Measurements from ENCODE around the gene ARHGAP23. TPM values are rescaled to one million over a fixed set of nuclear protein-coding genes. Genes with fewer than 3 reads are reported as not detected.

The ARHGAP23 gene
- total and polyA plus RNA-seq, 2 experiments from 2014 or later: 21.4 to 150 TPM

- Mint-ChIP-seq H3K36me3 (ENCODE audit: low read depth) (peaks cover 12% of the 10 kb centered on the region; the same call in 2 of the 3 replicates), H3K9me3 (no peaks in the 10 kb centered on the region; the same call in 2 of the 3 replicates), H3K4me1 (peaks cover 65% of the 10 kb centered on the region), H3K4me3 (peak overlapping the region; percentile 70), H3K27me3 (ENCODE audit: insufficient read depth, low read depth, poor library complexity) (peaks cover 23% of the 10 kb centered on the region), H3K27ac (peak overlapping the region; percentile 15; the same call in 1 of the 2 replicates)
- Histone ChIP-seq H3K79me2 (replicated peaks; ENCODE audit: insufficient read depth) (peaks cover 82% of the 10 kb centered on the region), H3K9me2 (ENCODE audit: insufficient read depth) (no peaks in the 10 kb centered on the region), H2AFZ (no peak overlapping the region), H3F3A (replicated peaks; ENCODE audit: low read depth) (peaks cover 14% of the 10 kb centered on the region; the same call in 1 of the 2 replicates), H3K27ac (ENCODE audit: low read depth) (0 out of 2 replicates have a peak overlapping the region, but pooled peaks have one; percentile 50), H3K4me2 (peak overlapping the region; percentile 94), H4K20me1 (replicated peaks; ENCODE audit: insufficient read depth) (peaks cover 15% of the 10 kb centered on the region), H3K4me3 (peak overlapping the region; percentile 87), H3K27me3 (ENCODE audit: insufficient read depth) (no peaks in the 10 kb centered on the region), H3K4me1 (ENCODE audit: insufficient read depth) (peaks cover 50% of the 10 kb centered on the region), H3K36me3 (ENCODE audit: insufficient read depth) (no peaks in the 10 kb centered on the region)
- no peak for ATAC-seq
- TF ChIP-seq EZH2 (IDR thresholded peaks at IDR 0.05; ENCODE audit: low read depth, unreplicated experiment): no peak
- no peak for TF ChIP-seq JUNB (IDR thresholded peaks at IDR 0.05; ENCODE audit: unreplicated experiment)
- no peak for TF ChIP-seq CREB1 (CRISPR knock-in tag; IDR thresholded peaks at IDR 0.05; ENCODE audit: low read depth)
- TF ChIP-seq REST (IDR thresholded peaks at IDR 0.05; ENCODE audit: unreplicated experiment): no peak
- no peak for TF ChIP-seq POLR2AphosphoS5 (IDR thresholded peaks at IDR 0.05; ENCODE audit: low read depth)
- TF ChIP-seq NANOG (IDR thresholded peaks at IDR 0.05; ENCODE audit: borderline replicate concordance): no peak
- no peak for TF ChIP-seq ZNF462 (CRISPR knock-in tag; IDR thresholded peaks at IDR 0.05)
- TF ChIP-seq STAT1 (IDR thresholded peaks at IDR 0.05; ENCODE audit: unreplicated experiment): no peak
- TF ChIP-seq CTCF (conservative IDR thresholded peaks at IDR 0.05; ENCODE audit: low read depth in 2 of 2): no peak
- TF ChIP-seq EZH2phosphoT487 (IDR thresholded peaks at IDR 0.05; ENCODE audit: unreplicated experiment): no peak
- no peak for TF ChIP-seq ZNF114 (CRISPR knock-in tag; IDR thresholded peaks at IDR 0.05)
- TF ChIP-seq ETS1 (IDR thresholded peaks at IDR 0.05): no peak
- TF ChIP-seq ZNF331 (CRISPR knock-in tag; IDR thresholded peaks at IDR 0.05; ENCODE audit: low read depth): no peak
- DNase-seq (ENCODE audit: low spot score): no peak
These were observed 1.3 kb downstream of the ARHGAP23 start for GRCh38 chr17:38429476-38430100.

All from GM23338 (cell line).